ENCODE measurements around the gene NPTX1. TPM values are rescaled to one million over a fixed set of nuclear protein-coding genes. Genes with fewer than 3 reads are reported as not detected.

NPTX1 gene
- total and polyA plus RNA-seq, 4 donors, result 0.56 to 7.5 (median 1.2) TPM

- Histone ChIP-seq H3K4me1 (ENCODE audit: control insufficient read depth in 5 of 5, insufficient read depth in 5 of 5, low read length in 5 of 5) (peaks cover 0 to 6% (median 0%) of the 10 kb centered on the region in 5 donors), H3K27me3 (ENCODE audit: control insufficient read depth in 3 of 3, insufficient read depth in 3 of 3, low read length in 2 of 3) (no peaks in the 10 kb centered on the region), H3K9ac (ENCODE audit: insufficient read depth in 1 of 2, low read length in 2 of 2) (no peak overlapping the region), H3K9me3 (ENCODE audit: control insufficient read depth in 4 of 4, insufficient read depth in 3 of 4, low read length in 3 of 4) (no peaks in the 10 kb centered on the region), H3K36me3 (ENCODE audit: control insufficient read depth in 4 of 4, insufficient read depth in 4 of 4, low read length in 4 of 4) (peaks cover 0 to 10% (median 4%) of the 10 kb centered on the region in 4 donors), H3K27ac (ENCODE audit: low read depth in 1 of 2, low read length in 1 of 2) (no peak overlapping the region), H3K4me3 (no peak overlapping the region)
- no peak for DNase-seq
- no peak for ATAC-seq (ENCODE audit: insufficient read depth, low FRiP score)
- WGBS, 2 donors, result 76 to 85% methylated on average over 13 of the region's 13 CpGs
- TF ChIP-seq, protein P1, sequence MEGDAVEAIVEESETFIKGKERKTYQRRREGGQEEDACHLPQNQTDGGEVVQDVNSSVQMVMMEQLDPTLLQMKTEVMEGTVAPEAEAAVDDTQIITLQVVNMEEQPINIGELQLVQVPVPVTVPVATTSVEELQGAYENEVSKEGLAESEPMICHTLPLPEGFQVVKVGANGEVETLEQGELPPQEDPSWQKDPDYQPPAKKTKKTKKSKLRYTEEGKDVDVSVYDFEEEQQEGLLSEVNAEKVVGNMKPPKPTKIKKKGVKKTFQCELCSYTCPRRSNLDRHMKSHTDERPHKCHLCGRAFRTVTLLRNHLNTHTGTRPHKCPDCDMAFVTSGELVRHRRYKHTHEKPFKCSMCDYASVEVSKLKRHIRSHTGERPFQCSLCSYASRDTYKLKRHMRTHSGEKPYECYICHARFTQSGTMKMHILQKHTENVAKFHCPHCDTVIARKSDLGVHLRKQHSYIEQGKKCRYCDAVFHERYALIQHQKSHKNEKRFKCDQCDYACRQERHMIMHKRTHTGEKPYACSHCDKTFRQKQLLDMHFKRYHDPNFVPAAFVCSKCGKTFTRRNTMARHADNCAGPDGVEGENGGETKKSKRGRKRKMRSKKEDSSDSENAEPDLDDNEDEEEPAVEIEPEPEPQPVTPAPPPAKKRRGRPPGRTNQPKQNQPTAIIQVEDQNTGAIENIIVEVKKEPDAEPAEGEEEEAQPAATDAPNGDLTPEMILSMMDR (IDR thresholded peaks at IDR 0.05; ENCODE audit: control extremely low read depth, extremely low read depth), result no peak
Observed at GRCh38 chr17:80423536-80424225, 52.7 kb downstream of the NPTX1 start.

DNA sequence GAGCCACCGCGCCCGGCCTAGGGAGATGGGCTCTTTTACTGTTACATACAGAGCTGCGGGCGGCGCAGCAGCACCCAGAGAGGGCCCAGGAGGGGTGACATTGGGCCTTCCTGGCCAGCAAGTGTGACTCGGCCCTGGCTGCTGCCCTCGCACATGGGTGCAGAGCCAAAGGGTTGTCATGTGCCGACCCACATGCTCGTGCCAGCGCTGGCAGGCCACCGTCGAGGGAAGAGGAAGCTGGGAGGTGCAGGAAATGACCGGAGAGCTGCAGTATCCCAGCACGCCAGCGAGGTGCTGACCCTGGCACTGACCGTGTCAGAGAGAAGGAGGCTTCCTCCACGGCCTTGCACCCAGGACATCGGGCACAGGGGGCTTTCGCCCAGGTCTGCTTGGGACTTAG, 53.4 kb downstream of the NPTX1 start:
- ATAC-seq (ENCODE audit: insufficient read depth, low FRiP score) (no peak), DNase-seq (no peak)
- Histone ChIP-seq H3K9ac (ENCODE audit: insufficient read depth in 1 of 2, low read length in 2 of 2) (no peak overlapping the region), H3K9me3 (ENCODE audit: control insufficient read depth in 4 of 4, insufficient read depth in 3 of 4, low read length in 3 of 4) (no peaks in the 10 kb centered on the region), H3K36me3 (ENCODE audit: control insufficient read depth in 4 of 4, insufficient read depth in 4 of 4, low read length in 4 of 4) (peaks cover 0 to 16% (median 2%) of the 10 kb centered on the region in 4 donors), H3K27ac (ENCODE audit: low read depth in 1 of 2, low read length in 1 of 2) (no peak overlapping the region), H3K4me3 (no peak overlapping the region), H3K27me3 (ENCODE audit: control insufficient read depth in 3 of 3, insufficient read depth in 3 of 3, low read length in 2 of 3) (no peaks in the 10 kb centered on the region), H3K4me1 (ENCODE audit: control insufficient read depth in 5 of 5, insufficient read depth in 5 of 5, low read length in 5 of 5) (peaks cover 0 to 6% (median 0%) of the 10 kb centered on the region in 5 donors)
- TF ChIP-seq, protein P1 (IDR thresholded peaks at IDR 0.05; ENCODE audit: control extremely low read depth, extremely low read depth), result no peak
- WGBS, 2 donors, result 65 to 68% methylated on average over 20 of the region's 20 CpGs

GRCh38 chr17:80422276-80422675, 54.1 kb downstream of the NPTX1 start:
- Histone ChIP-seq H3K4me3 (no peak overlapping the region), H3K4me1 (ENCODE audit: control insufficient read depth in 5 of 5, insufficient read depth in 5 of 5, low read length in 5 of 5) (peaks cover 0 to 6% (median 0%) of the 10 kb centered on the region in 5 donors), H3K27me3 (ENCODE audit: control insufficient read depth in 3 of 3, insufficient read depth in 3 of 3, low read length in 2 of 3) (no peaks in the 10 kb centered on the region), H3K27ac (ENCODE audit: low read depth in 1 of 2, low read length in 1 of 2) (no peak overlapping the region), H3K9ac (ENCODE audit: insufficient read depth in 1 of 2, low read length in 2 of 2) (no peak overlapping the region), H3K9me3 (ENCODE audit: control insufficient read depth in 4 of 4, insufficient read depth in 3 of 4, low read length in 3 of 4) (no peaks in the 10 kb centered on the region), H3K36me3 (ENCODE audit: control insufficient read depth in 4 of 4, insufficient read depth in 4 of 4, low read length in 4 of 4) (peaks cover 0 to 21% (median 2%) of the 10 kb centered on the region in 4 donors)
- 82 to 87% methylated on average over 17 to 18 of the region's 18 CpGs for WGBS, 2 donors
- no peak for ATAC-seq (ENCODE audit: insufficient read depth, low FRiP score)
- no peak for DNase-seq
- TF ChIP-seq, protein P1 (IDR thresholded peaks at IDR 0.05; ENCODE audit: control extremely low read depth, extremely low read depth), result no peak

Data from lung (tissue), 12 donors.